HG02870 (cell line): ENCODE results near the gene EEPD1.
"Not testable (repeated sequence)": the region's sequence is repeated elsewhere in the genome, so short reads cannot be mapped to it uniquely, and the experiment has no call there.

Experiments used
- ATAC-seq: cut with Tn5 transposase; IDR thresholded peaks from one replicate; pipeline ENCODE4 v1.9.1; 2021; ENCODE audit warnings: mild to moderate bottlenecking, moderate library complexity; ENCODE audit not compliant: unreplicated experiment

EEPD1 gene

DNA sequence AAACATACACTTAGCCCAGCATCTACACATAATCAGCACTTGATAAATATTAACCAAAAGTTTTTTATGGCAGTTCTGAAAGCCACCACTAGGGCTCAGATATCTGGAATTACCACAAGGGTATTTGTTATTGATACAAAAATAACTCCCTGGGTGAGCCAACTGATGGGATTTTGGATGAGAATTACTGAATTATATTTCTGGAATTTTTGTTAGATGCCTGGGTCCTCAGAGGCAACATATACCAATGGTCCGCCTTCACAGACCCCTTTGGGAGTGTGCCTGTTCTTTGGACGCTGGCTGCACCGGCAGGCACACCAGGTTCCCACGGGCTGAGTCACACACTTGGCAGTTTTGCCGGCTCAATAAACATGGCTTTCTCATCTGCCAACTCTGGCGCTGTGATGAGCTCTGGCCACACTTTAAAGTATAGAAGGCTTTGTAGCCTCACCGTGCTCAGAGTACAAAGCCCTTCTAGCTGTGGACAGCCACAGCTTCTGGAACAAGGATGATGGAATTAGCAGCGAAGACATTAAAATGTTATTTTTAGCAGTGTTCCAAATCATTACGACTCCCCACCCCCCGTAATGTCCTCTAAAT lies 24.5 kb upstream of the EEPD1 start:
- ATAC-seq = no peak

DNA sequence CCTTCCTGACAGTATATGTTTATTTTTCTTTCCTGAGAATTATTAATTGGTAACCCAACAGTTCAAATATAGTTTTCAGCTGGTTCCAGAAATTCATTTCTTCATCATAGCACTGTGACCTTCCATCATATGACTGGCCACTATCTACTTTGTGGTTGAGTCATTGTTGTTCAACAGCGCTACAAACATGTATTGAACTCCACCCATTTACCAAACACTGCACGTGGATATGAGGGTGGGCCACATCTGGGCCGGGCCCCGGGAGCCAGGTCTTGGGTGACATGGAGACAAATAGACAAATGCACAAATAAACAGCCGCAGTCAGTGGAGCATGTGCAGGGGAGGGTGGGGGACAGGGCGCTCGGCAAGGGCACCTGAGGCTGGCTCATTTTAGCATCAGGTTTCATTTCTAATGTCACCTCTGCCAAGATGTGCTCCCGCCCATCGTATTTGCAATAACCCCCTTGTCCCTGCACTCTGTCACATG lies 24.0 kb upstream of the EEPD1 start:
- no peak for ATAC-seq

DNA sequence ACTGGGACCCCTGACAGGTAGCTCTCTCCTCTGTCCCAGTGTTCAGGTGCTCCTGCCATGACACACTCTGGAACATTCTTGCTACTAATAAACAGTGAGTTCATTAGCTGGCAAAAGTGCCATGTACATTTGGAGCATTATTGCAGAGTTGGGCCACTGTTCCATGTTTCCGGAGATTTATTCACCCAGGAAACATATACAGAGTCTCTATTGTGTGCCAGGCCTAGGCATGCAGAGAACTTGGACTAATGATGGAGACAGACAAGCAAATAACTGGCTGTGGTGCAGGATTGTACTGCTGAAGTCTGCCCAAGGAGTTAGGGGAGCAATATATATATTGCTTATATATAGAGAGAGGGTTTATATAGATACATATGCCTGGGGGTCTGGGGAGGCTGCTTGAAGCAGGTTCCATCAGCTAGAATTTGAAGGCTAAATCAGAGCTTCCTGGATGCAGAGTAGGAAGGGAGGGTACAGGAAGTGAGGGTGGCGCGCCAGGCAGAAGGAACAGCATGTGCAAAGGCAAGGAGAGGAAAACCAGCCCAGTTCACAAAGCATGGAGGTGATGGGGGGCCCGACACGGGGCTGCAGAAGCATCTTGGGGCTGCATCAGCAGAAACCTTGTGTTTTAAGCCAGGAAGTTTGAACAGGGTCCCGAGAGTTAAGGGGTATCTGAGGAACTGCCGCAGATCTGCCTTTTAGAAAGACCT lies 22.7 kb upstream of the EEPD1 start:
- ATAC-seq = no peak

DNA sequence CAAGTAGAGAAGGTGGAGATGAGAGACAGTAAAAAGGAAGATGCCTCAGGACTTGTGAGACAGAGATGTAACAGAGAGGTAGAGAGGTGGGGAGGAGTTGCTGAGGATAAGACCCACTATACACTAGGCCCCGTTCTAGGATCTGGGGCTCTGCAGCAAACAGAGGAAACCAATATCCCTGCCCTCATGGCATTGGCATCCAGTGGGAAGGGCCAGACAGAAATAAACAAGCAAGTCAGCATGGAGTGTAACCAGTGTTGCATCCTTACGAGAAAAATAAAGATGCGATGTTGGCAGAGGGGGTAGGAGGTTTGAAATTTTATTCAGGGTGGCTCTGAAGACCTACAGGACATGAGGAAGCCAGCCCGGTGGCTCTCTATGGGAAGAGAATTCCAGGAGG lies 22.0 kb upstream of the EEPD1 start:
- no peak for ATAC-seq

DNA sequence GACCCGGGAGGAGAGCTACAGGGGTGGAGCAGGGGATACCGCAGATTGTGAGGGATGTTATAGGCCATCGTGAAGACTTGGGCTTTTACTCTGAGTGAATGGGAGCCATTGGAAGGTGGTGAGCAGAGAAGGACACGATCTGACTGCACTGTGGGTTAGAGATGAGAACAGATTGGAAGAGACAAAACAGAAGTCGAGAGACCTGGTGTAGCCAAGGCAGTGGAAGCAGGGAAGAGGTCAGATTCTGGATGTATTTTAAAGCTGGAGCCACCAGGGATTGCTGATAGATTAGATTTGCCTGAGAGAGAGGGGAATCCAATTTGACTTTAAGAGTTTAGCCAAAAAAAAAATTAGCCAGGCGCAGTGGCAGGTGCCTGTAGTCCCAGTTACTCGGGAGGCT lies 21.6 kb upstream of the EEPD1 start:
- ATAC-seq = no peak

DNA sequence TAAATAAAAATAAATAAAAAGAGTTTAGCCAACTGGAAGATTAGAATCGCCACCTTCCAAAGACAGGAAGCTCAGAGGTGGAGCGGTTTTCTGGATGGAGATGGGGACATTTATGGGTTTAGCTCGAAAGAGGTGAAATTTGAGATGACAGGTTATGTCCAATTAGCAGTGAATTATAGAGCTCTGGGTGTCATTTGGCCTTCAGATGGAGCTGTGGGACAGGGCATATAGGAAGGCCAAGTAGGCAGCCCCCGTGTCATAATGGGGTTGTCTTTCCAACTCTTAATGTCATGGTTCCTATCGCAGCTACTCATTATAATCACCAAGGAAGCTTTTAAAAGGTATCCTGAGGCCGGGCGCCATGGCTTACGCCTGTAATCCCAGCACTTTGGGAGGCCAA lies 21.0 kb upstream of the EEPD1 start:
- no peak for ATAC-seq

DNA sequence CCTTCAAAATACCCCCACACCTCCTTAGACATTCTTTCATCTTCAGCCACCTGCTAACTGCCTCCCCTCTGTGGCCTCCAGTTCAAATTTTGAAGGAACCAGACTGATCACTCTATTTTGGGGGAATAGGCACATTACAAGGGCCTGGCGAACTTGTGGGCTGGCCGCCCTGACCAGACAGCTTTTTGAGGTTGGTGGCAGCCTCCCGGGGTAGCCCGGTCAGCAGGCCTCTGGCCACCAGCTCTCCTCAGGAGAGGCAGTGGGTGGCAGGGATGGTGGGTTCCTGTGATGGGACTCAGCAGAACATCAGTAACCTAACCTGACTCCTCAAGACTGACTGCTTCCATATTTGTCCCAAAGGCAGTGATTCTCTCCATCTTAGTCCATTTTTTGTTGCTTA lies 17.4 kb upstream of the EEPD1 start:
- ATAC-seq = no peak

DNA sequence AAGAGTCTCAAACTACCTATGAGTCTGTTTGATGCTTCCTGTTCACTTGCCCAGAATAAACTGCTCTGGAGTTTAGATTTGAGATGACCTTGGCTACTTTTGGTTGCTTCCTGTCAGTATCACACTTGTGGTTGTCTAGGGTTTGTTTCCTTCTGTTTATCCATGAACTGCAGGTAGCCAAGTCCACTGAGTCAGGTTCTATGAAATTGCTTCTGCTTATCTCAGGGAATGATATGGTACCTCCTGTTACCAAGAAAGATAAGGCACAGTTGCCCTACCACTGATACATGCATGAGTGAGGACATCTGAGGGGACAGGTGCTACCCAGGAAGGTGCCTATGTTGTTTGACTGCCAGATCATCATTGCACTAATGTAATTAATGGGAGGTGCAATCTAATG lies 15.8 kb upstream of the EEPD1 start:
- ATAC-seq = no peak

DNA sequence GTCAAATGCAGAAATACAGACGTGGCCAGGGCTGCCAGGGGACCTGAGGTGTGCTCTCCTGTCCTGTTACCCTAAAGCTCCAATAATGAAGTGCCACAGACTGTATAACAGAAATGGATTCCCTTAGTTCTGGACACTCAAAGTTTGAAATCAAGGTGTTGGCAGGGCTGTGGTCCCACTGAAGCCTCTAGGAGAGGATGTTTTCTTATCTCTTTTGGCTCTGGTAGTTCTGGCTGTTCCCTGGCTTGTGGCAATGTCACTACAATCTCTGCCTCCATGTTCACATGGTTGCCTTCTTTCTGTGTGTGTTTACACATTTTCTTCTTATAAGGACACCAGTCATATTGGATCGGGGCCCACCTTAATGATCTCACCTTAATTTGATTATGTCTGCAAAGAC lies 15.3 kb upstream of the EEPD1 start:
- no peak for ATAC-seq

DNA sequence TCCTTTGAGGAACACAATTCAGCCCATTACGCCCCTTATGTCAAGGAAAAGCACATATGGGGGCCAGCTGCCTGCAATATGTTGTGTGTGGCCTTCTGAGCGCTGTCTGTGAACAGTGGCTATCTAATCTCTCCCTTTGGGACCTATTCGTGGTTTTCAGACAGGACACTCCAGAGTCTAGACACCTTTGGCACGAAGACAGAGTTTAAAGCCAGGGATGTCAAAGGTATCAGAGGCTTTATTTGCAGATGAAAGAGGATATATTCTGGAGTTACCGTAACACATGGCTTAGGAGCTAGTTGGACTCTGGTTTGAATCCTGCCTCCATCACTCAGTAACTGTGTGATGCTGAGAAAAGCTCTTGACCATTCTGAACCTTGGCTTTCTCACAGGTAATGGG lies 14.8 kb upstream of the EEPD1 start:
- ATAC-seq = no peak

DNA sequence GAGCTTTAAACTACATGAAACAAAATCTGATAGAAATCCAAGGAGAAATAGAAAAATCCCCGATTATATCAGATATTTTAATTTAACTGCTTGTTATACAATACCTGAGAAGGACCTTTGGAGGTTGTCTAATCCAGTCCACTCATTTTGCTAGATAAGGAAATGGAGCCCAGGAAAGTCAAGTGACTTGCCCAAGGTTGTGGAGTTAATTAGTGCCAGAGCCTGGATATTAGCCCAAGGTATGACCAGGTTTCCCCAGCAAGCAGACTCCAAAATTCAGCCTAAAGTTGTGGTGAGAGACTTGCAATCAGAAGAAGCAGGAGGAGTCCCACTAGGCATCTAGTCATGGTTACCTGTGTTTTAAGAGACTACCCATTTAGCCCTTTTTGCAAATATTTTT lies 11.7 kb upstream of the EEPD1 start:
- no peak for ATAC-seq

DNA sequence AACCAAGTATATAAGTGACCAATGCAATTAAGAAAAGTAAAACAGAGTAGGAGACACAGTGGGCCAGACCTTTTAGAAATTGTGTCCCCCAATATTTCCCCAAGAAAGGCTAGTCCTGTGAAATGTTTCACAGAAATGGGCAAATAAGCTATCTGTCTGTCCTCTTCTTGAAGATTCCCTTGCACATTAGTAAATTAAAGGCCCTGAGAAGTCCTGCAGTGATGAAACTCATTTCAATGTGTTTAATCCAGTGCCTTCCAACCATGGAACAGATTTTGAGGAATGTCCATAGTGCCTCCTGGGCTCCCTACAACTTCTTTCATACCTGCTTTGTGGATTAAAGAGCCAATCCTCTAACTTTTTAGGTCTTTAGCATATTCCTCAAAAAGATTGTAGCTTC lies 11.2 kb upstream of the EEPD1 start:
- ATAC-seq = no peak

DNA sequence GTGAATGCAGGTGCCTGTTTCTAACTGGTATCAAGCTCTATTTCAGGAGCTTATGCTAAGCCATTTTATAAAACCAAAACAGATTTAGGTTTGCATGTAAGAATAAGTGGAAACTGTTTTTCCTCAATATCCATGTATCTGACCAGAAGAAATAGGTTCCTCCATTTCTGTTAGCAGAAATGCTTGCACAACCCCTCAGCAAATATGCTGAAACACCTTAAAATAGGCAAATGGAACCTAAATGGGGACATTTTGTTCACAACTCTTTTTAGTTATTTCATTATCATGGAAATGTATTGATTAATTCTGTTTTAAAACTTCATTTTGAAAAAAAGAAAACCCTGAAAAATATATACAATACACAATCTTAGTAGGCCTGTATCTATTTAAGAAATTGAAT lies 8.9 kb upstream of the EEPD1 start:
- ATAC-seq = no peak

DNA sequence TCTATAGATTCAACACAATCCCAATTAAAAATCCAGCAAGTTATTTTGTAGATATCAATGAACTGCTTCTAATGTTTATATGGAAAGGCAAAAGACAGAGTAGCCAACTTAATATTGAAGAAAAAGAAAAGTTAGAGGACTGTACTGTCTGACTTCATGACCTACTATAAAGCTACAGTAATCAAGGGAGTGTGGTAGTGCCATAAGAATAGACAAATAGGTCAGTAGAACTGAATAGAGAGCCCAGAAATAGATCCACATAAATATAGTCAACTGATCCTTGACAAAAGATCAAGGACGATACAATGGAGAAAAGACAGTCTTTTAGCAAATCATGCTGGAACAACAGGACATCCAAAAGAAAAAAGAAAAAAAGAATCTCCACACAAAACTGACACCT lies 7.4 kb upstream of the EEPD1 start:
- ATAC-seq = no peak

DNA sequence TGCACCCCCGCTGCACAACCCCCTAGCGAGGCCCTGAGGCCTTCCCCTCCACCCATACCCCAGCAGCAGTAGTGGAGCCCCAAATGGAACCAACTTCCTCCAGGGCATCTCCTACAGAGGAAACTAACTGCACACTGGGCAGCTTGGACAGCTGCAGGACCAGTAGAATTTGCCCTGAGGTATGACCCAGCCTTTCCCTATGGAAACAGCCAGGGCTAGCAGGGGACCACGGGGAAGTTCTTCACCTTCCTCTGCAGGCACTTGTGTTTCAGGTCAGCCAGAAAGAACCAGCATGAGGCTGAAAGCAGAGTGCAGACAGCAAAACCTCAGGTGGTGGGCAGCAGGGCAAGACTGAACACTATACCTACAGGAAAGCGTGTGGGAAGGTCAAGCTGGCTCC lies 5.7 kb upstream of the EEPD1 start:
- ATAC-seq = no peak

DNA sequence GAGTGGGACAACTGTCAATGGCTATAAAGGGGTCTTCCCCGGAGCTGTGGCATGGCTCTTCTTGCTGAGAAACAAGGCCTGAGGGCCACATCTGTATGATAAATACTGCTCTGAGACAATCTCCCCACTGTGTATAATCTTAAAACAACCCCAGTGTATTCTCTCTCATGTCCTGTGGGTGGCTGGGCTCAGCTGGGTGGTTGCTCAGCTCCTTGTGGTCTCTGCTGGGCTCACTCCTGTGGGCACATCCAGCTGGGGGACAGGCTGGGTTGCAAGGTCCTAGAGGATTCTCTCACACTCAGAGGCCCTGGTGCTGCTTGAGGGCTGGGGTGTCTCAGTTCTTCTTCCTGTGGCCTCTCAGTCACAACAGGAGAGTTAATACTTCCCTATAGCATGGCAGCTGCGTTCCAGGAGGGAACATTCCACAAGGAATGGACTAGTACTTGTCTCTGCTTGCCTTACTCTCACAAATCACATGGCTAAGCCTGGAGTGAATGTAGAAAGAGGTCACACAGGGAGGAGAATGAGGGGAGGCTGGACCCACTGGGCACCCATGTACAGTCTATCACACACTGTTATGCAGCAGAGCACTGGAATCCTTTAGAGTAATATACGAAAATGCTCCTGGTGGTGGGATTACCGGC lies 4.5 kb upstream of the EEPD1 start:
- no peak for ATAC-seq

DNA sequence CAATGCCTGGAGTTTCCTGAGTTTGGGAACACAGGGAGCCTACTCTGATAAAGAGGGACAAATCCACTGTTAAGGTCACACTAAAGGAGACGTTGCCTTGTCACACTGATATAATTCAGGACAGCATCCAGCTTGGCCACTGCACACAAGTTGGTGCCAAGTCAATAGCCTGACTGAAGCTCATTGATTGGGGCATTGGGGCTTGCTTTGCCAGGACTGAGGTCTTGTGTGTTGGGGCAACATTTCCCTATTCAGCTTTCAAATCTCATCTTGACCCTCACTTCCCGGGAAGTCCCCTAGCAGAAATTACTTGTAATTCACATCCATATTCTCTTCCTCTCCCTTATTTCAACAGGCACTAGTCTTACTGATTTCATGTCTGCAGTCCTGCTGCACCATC lies 3.8 kb upstream of the EEPD1 start:
- not testable (repeated sequence) for ATAC-seq

DNA sequence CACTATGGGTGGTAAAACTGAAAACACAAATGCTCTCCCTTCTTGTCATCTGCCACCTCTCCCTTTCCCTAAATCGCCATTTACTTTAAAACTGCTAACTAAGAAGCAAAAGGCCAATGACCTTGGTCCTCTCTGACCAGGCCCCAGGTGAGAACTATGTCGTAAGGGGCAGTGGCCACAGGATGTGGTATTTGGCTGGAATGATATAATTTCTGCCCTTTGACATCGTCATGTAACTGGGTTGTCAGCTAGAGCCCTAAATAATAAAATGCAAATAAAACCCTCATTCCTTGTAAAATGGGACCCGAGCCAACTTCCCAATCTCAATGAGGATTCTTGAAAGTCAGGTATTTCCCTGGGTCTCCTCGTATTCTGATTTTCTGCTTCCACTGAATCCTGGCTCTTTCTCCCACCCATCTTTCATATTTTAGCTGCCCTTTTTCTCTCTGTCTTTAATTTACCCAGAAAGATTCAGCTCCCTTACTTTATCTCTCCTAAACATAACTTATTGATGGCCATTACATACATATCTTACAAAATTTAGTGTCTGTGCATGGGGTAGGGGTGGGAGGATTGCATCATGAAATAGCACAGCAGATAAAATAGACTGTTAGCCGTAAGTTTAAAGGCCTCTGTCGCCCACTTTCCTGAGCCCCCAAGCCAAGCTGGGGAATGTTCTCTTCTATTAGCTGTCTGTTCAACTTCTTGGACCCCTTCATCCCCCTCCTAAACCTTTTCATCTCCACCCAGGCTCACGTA lies 3.2 kb upstream of the EEPD1 start:
- no peak for ATAC-seq

DNA sequence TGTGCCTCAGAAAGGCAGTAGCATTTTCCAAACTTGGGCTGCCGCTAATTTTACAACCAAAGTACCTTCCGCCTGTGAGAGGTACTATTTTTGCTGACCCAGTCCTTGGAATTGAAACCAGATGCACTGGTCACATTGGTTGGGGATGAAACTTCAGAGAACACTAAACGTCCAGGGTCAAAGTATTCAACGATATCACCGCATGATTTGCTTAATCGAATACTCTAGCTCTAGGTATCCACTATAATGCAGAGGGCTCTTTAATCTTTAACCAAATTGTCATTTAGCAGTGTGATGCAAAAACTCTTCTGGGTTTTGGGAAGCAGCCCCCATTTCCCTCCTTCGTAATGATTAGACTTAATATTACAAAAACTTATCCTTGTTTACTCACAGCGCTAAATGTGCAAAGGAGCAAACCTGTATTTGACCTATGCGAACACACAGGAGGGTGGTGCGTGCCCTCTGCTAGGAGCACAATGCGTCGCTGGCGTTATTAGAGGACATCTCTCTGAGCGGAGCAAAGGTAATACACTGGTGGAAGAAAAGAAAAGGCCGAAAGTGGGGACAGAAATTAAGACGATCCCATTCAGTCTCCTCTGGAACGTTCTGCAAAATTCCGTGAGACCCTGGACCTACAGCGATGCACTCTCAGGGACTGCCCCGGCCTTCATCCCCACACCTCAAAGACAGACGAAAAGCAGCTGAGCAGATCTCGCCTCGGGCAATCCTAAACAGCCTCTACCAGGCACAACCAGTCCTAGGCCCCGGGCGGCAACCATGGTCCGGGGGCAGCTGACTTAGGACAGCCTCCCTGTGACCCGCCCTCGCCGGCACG lies 916 bp upstream of the EEPD1 start:
- ATAC-seq = no peak

DNA sequence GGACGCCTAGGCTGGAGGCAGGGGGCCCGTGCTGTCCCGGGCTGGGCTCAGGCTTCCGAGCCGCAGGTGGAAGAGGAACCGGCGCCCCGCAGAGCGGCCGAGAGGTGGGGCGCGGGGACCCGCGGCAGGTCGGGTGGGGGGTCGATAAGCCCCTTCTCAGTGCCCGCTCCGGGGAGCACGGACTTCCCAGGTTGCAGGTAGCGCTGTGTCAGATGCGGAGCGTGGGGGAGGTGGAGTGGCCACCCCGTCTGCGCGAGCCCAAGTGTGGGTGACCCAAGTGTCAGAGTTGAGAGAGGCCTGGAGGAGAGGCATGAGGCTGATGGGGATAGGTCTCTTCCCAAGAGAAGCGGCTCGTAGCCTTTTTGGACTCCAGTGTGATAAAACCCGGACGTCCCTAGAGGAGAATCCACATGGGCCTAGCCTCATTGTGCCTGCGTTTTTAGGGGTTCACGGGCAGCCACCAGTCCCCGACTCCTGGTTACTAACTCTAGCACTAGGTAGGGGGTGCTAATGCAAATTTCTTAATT lies 580 bp downstream of the EEPD1 start:
- ATAC-seq = peak; percentile 15
